Stimulated activated CD4-positive, alpha-beta T cell treated with anti-CD3 and anti-CD28 coated beads, TNF-alpha, amount 100 ng/mL, for 4 hours (primary cell): Measurements from ENCODE around the gene GTF2F1.
"Not testable (repeated sequence)": the region's sequence is repeated elsewhere in the genome, so short reads cannot be mapped to it uniquely, and the experiment has no call there.

Source experiments
- DNase-seq, 3 experiments: peaks; one replicate each; pipeline ENCODE4 v3.0.0-alpha.2; 2020; ENCODE audit warnings: low read depth in 3 of 3

The GTF2F1 gene

GRCh38 chr19:6384381-6384780, 8.6 kb downstream of the GTF2F1 start:
- DNase-seq, result no peak

DNA sequence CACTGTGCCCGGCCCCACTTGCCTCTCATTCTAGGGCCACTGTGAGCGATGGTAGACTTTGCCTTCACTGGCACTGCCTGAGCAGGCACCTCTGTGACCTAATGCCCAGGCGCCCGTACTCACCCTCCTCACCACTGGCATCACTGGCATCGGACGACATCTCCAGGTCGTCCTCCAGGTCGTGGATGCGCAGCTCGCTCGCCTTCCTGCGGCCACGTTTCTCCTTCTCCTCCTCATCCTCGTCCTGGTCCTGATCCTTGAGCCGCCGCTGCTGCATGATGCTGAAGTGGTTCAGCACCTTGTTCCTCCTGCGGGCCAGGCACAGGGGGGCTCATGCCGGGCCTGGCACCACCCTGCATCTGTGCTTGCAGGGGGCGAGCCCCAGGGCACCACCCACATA, 9.8 kb downstream of the GTF2F1 start:
- no peak for DNase-seq

DNA sequence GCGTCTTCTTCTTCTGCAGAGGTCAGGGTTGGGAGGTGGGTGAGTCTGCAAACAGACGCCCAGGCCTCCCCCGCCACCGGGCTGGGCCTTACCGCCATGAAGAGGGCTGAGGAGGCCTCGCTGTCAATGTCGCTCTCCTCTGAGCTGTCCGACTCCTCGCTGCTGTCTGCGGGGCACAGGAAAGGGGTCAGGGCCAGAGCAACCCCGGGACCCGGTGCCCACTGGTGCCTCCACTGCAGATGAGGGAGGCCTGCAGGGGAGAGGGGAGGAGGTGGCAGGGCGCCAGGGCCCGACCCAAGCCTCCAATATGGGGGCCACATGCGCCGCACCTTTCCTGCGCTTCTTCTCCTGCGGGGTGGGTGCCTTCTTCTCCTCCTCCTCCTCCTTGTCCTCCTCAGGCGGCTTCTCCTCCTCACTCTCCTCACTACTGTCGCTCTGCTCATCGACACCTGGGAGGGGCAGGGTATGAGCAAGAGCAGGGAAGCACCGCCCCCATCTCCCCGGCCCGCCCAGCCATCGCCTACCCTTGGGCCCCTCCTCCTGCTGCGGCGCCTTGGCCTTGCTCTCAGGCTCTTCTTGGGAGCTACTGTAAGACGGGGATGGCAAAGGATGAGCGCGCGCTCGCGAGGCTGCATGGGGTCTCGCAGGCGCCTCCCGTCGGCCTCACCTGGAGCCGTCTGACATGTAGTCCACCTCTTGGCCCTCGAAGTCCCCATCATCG, 11.8 kb downstream of the GTF2F1 start:
- no peak for DNase-seq

GRCh38 chr19:6379744-6380143, 13.2 kb downstream of the GTF2F1 start:
- DNase-seq, result no peak

- no peak for DNase-seq
Measured at GRCh38 chr19:6378486-6378885, 14.5 kb downstream of the GTF2F1 start.

- DNase-seq, result no peak
Measured at GRCh38 chr19:6378041-6378440, 14.9 kb downstream of the GTF2F1 start.

DNA sequence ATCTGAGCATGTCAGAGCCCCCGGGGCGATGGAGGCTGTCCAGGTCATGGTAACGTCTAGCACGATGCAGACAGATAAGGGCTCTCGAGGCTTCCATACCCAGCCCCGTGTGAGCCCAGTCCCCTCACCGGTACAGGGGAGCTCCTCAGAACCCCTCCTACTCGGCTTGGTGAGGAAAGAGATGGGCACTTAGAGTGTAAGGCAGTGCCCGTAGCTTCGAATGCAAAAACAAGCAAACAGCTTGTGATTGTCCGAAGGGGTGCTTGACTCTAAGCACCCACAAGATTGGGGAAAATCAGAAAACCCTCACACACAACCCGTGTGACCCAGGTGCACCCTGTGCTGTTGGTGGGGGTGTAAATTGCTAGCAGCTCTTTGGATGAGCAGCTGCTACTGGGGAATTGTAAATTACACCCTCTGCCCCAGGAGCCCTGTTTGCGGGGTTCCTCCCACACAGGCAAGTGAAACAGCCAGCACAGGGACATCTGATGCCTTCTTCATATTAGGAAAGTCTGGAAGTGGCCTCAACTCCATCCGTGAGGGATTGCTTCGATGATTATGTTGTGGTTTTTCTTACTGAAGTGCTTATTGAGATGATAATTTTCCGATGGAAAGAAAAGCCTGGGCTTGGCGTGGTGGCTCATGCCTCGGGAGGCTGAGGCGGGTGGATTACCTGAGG, 16.3 kb downstream of the GTF2F1 start:
- DNase-seq, result no peak

- DNase-seq, result no peak
Measured at GRCh38 chr19:6375411-6376010, 17.5 kb downstream of the GTF2F1 start, which contains the start of gene PSPN. PSPN (minus strand) TSS chr19:6375933; CDS start chr19:6375849, 84 bp downstream.

DNA sequence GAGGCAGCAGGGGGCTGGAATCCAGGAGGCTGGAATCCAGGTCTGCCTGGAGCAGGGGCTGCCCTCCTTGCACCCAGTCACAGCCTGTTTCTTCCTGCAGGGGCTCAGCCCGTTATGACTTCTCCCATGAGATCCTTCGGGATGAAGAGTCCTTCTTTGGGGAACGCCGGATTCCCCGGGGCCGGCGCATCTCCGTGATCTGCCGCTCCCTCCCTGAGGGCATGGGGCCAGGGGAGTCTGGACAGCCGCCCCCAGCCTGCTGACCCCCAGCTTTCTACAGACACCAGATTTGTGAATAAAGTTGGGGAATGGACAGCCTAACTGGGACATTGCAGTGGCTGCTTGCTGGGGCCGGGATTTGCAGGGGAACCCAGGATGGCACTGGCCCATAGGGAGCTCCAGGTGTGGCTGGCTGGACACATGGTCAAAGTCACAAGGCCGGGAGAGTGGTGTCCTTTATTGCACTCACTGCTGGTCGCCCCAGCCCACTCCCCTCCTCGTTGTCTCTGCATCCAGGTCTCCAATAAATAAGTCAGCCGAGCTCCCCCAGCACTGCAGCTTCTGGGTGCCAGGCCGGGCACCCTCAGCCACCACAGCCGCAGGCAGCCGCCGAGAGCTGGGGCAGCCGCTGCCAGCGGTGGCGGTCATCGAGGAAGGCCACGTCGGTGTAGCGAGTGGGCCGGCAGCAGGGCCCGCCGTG, 18.1 kb downstream of the GTF2F1 start:
- DNase-seq, result no peak

DNA sequence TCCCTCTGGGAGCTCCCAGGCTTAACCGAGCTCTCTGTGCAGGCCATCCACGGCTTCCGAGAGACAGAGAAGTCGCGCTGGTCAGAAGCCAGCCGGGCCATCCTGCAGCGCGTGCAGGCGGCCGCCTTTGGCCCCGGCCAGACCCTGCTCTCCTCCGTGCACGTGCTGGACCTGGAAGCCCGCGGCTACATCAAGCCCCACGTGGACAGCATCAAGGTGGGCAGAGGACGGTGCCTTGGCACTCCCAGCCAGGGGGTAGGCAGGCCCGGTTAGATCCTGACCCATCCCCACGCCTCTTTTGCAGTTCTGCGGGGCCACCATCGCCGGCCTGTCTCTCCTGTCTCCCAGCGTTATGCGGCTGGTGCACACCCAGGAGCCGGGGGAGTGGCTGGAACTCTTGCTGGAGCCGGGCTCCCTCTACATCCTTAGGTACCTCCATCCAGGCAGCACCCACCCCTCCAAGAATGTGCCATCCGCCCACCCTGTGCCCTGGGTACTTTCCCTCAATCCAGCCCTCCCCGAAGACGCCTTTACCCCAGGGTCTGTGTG, 18.7 kb downstream of the GTF2F1 start:
- no peak for DNase-seq

- DNase-seq, result no peak
Measured at GRCh38 chr19:6373813-6374108, 19.2 kb downstream of the GTF2F1 start.

- peak; percentile 97 to 99 (median 98) for DNase-seq
Measured at GRCh38 chr19:6373096-6373812, 19.7 kb downstream of the GTF2F1 start.

DNA sequence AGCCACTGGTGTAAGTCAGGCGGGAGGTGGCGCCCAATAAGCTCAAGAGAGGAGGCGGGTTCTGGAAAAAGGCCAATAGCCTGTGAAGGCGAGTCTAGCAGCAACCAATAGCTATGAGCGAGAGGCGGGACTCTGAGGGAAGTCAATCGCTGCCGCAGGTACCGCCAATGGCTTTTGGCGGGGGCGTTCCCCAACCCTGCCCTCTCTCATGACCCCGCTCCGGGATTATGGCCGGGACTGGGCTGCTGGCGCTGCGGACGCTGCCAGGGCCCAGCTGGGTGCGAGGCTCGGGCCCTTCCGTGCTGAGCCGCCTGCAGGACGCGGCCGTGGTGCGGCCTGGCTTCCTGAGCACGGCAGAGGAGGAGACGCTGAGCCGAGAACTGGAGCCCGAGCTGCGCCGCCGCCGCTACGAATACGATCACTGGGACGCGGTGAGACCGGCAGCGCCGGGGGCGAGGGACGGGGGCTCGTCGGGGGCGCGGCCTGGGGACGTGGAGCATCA, 20.3 kb downstream of the GTF2F1 start, which contains the start of gene ALKBH7:
ALKBH7 (plus strand) TSS at position 201 of the 502 bp plus-strand sequence; CDS start at position 228, 27 bp downstream.
- DNase-seq, result peak; percentile 80 to 94 (median 88)

GRCh38 chr19:6364353-6364752, 28.6 kb downstream of the GTF2F1 start:
- no peak for DNase-seq

DNA sequence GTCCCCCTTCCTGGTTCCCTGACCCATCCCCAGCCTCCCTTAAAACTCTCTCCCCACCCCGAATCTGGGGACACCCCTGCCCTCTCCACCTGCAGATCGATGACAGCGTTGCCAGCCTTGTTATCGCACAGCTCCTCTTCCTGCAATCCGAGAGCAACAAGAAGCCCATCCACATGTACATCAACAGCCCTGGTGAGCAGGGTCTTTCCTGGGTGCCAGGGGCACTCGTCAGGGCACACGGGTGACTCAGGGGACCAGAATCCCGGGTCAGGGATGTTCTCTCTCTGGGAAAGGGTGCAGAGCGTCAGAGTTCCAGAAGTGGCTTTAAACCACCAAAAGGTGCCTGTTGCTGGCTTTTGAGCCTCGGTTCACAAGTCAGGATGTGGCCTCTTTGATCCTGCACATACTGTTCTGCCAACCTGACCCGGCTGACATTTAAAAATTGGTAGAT, 30.6 kb downstream of the GTF2F1 start:
- peak in 1 of 3 experiments; percentile 11 for DNase-seq

DNA sequence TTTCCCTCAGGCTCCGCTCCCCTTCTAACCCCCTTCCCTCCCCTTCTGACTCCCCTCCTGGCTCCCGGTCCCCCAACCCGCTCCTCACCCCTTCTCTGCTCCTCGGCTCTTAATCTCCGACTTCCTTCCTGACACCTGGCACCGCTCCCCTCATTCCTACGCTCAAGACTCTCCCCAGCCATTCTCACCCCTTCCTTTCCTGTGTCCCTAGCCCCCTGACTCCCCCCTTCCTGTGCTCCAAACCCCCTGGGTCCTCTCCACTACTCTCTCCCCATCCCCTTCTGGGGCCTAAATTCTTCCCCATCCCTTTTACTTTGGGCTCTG, 31.0 kb downstream of the GTF2F1 start:
- no peak for DNase-seq

GRCh38 chr19:6360857-6361216, 32.1 kb downstream of the GTF2F1 start:
- not testable (repeated sequence) for DNase-seq

DNA sequence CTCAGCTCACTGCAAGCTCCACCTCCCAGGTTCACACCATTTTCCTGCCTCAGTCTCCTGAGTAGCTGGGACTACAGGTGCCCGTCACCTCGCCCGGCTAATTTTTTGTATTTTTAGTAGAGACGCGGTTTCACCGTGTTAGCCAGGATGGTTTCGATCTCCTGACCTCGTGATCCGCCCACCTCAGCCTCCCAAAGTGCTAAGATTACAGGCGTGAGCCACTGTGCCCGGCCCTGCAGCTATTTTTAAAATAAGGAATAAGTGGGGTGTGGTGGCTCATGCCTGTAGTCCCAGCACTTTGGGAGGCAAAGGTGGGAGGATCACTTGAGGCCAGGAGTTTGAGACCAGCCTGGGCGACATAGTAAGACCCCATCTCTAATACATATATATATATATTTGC, 32.5 kb downstream of the GTF2F1 start:
- not testable (repeated sequence) for DNase-seq

DNA sequence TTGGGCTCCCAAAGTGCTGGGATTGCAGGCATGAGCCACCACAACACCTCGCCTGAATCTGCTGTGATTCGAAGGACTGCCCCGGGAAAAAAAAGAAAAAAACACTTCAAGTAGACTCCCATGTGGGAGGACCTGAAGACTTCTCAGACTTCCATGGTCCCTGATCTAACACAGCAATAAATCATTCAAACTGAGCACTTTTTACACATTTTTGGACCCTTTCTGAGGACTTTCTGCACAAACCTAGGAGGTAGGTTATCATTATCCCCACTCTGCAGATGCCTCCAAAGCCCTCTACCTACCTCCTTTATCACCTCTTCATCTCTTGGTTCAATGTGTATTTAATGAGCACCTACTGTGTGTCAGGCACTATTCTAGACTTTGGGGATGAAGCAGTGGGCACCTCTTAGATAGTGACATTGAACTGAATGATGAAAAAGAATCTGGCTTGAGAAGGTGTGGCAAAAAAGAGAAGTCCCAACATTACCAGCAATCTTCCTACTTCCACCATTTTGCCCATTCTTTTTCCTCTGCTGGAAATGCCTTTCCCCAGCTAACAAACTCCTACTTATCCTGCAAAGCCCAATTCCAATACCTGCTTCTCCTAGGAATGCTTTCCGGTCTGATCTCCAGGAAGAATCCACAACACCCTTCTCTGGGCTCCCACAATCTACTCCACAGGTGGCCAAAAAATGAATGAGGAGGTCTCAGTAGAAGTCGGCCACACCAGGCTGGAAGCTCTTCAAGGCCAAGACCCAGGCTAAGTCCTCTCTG, 33.2 kb downstream of the GTF2F1 start:
- no peak for DNase-seq

DNA sequence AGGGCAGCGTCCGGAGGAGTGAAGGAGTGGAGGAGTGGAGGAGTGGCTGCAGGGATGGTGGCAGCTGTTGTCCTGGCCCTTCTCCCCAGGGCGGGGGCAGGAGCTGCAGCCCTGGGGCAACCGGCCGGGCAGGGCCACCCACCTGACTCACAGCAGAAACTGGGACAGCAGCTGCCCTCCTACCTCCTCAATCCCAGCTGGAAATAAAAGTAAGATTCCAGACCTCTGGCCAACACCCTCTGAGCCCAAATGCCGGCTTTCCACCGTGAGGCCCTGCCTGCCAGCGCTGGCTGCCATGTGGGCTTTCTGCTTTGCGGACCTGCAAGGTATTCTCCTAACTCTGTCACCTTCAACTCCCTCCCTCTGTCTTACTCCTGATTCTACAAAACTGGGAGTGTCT, 35.0 kb downstream of the GTF2F1 start:
- DNase-seq, result no peak

DNA sequence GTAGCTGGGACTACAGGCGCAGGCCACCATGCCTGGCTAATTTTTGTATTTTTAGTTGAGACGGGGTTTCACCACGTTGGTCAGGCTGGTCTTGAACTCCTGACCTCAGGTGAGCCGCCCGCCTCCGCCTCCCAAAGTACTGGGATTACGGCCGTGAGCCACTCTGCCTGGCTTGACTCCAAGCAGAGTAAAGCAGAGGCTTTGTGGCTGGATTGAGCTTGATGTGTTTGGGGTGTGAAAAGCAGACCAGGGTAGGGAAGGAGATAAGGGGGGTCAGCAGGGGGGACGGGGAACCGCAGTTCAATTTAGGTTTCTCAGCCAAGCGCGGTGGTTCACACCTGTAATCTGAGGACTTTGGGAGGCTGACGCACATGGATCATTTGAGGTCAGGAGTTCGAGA, 35.8 kb downstream of the GTF2F1 start:
- no peak for DNase-seq
